ENCODE measurements around the gene CD40LG.

The CD40LG gene

GRCh38 chrX:136647677-136648360, at the start of gene CD40LG:
CD40LG (plus strand) TSS chrX:136648158; CDS start chrX:136648249, 91 bp downstream.
- DNase-seq (ENCODE audit: low read depth in 2 of 2): no peak

GRCh38 chrX:136598631-136599030, 49.3 kb upstream of the CD40LG start:
- no peak for DNase-seq (ENCODE audit: low read depth in 2 of 2)

- no peak for DNase-seq (ENCODE audit: low read depth in 2 of 2)
Measured at GRCh38 chrX:136600059-136600458, 47.9 kb upstream of the CD40LG start.

- DNase-seq (ENCODE audit: low read depth in 2 of 2): no peak
Measured at GRCh38 chrX:136607236-136607635, 40.7 kb upstream of the CD40LG start.

- peak; percentile 20 to 34 for DNase-seq (ENCODE audit: low read depth in 2 of 2)
Measured at GRCh38 chrX:136608295-136608933, 39.5 kb upstream of the CD40LG start.

GRCh38 chrX:136616987-136617685, 30.8 kb upstream of the CD40LG start:
- DNase-seq (ENCODE audit: low read depth in 2 of 2): peak in 1 of 2 donors; percentile 25

- peak in 1 of 2 donors; percentile 8 for DNase-seq (ENCODE audit: low read depth in 2 of 2)
Measured at GRCh38 chrX:136619899-136620505, 28.0 kb upstream of the CD40LG start.

GRCh38 chrX:136620780-136621179, 27.2 kb upstream of the CD40LG start:
- DNase-seq (ENCODE audit: low read depth in 2 of 2): no peak

- no peak for DNase-seq (ENCODE audit: low read depth in 2 of 2)
Measured at GRCh38 chrX:136622568-136622967, 25.4 kb upstream of the CD40LG start.

- no peak for DNase-seq (ENCODE audit: low read depth in 2 of 2)
Measured at GRCh38 chrX:136623396-136623795, 24.6 kb upstream of the CD40LG start.

- DNase-seq (ENCODE audit: low read depth in 2 of 2): no peak
Measured at GRCh38 chrX:136625246-136625645, 22.7 kb upstream of the CD40LG start.

GRCh38 chrX:136626237-136626636, 21.7 kb upstream of the CD40LG start:
- DNase-seq (ENCODE audit: low read depth in 2 of 2): no peak

GRCh38 chrX:136626891-136627290, 21.1 kb upstream of the CD40LG start:
- no peak for DNase-seq (ENCODE audit: low read depth in 2 of 2)

GRCh38 chrX:136627409-136627808, 20.5 kb upstream of the CD40LG start:
- peak in 1 of 2 donors; percentile 16 for DNase-seq (ENCODE audit: low read depth in 2 of 2)

- no peak for DNase-seq (ENCODE audit: low read depth in 2 of 2)
Measured at GRCh38 chrX:136629084-136629750, 18.7 kb upstream of the CD40LG start.

GRCh38 chrX:136630881-136631280, 17.1 kb upstream of the CD40LG start:
- DNase-seq (ENCODE audit: low read depth in 2 of 2): no peak

GRCh38 chrX:136635235-136635634, 12.7 kb upstream of the CD40LG start:
- DNase-seq (ENCODE audit: low read depth in 2 of 2): no peak

GRCh38 chrX:136636121-136636520, 11.8 kb upstream of the CD40LG start:
- DNase-seq (ENCODE audit: low read depth in 2 of 2): no peak

- DNase-seq (ENCODE audit: low read depth in 2 of 2): peak in 1 of 2 donors; percentile 17
Measured at GRCh38 chrX:136639506-136640176, 8.3 kb upstream of the CD40LG start.

- DNase-seq (ENCODE audit: low read depth in 2 of 2): no peak
Measured at GRCh38 chrX:136643243-136643642, 4.7 kb upstream of the CD40LG start.

- DNase-seq (ENCODE audit: low read depth in 2 of 2): peak; percentile 23 to 24
Measured at GRCh38 chrX:136646602-136647239, 1.2 kb upstream of the CD40LG start.
